Measurements from ENCODE around the gene GRIK5.

DNA sequence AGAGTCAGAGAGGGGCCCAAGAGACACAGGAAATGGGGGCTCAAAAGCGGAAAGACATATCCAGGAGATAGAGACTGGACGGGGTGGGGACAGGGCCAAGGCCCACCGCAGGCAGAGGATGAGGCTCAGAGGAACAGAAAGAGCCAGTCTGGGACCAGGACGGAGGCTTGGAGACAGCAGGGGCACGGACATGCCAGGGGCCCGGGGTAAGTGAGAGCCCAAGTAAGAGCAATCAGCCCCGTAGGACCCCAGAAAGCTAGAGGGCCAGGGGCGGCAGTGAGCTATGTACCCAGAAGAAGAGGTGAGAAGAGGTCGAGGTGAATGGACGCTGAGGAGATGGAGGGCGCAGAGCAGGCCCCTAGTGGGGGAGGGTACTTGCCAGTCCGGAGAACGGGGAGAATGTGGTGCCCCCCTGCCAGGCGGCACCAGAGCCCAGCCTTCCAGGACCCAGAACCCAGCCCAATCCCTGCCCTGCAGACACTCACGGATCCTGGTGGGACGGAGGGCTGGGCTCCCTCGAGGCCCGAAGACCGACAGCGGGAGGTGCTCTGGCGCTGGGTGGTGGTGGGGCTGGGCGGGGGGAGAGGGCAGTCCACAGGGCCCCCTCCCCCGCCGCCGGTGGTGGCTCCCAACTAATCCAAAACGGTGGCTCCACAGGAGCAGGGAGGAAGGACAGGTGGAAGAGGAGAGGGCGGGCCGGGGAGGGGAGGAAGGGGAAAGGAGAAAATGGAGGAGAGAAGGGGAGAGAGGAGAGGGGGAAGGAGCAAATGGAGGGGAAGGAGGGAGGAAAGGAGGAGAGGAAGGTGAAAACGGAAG lies 1.0 kb downstream of the GRIK5 start:
- TF ChIP-seq TEAD4 (IDR thresholded peaks at IDR 0.05; ENCODE audit: low read depth, low read length) (no peak), SUZ12 (IDR thresholded peaks at IDR 0.05; ENCODE audit: low read length) (no peak), RBBP5 (IDR thresholded peaks at IDR 0.05; ENCODE audit: borderline replicate concordance, low read depth, low read length) (no peak), CEBPB (IDR thresholded peaks at IDR 0.05; ENCODE audit: low read depth, low read length) (no peak)
